Activated CD4-positive, alpha-beta T cell treated with anti-CD3 and anti-CD28 coated beads, Interleukin-2, amount 50 U/mL, for 48 hours (primary cell): ENCODE measurements around the gene YPEL1.
"Not testable (repeated sequence)": the region's sequence is repeated elsewhere in the genome, so short reads cannot be mapped to it uniquely, and the experiment has no call there.

Experiments
- DNase-seq, 2 experiments: peaks; one replicate each; pipeline ENCODE4 v3.0.0-alpha.2; 2020

The YPEL1 gene

GRCh38 chr22:21720191-21720859, 15.3 kb downstream of the YPEL1 start:
- not testable (repeated sequence) for DNase-seq

GRCh38 chr22:21719024-21719423, 16.6 kb downstream of the YPEL1 start:
- DNase-seq: no peak

GRCh38 chr22:21718499-21718898, 17.1 kb downstream of the YPEL1 start:
- DNase-seq: no peak

GRCh38 chr22:21716395-21717122, 19.0 kb downstream of the YPEL1 start:
- DNase-seq: not testable (repeated sequence)

GRCh38 chr22:21714786-21715185, 20.8 kb downstream of the YPEL1 start:
- no peak for DNase-seq

- DNase-seq: no peak
Observed at GRCh38 chr22:21714059-21714770, 21.4 kb downstream of the YPEL1 start.

- DNase-seq: no peak
Observed at GRCh38 chr22:21713428-21714058, 22.1 kb downstream of the YPEL1 start.

GRCh38 chr22:21712751-21713427, 22.7 kb downstream of the YPEL1 start:
- DNase-seq: peak; percentile 59 to 68

- no peak for DNase-seq
Observed at GRCh38 chr22:21711851-21712250, 23.7 kb downstream of the YPEL1 start.

GRCh38 chr22:21710156-21710555, 25.4 kb downstream of the YPEL1 start:
- no peak for DNase-seq

GRCh38 chr22:21709688-21710087, 25.9 kb downstream of the YPEL1 start:
- DNase-seq: no peak

- no peak for DNase-seq
Observed at GRCh38 chr22:21708960-21709359, 26.6 kb downstream of the YPEL1 start.

- no peak for DNase-seq
Observed at GRCh38 chr22:21707677-21708076, 27.9 kb downstream of the YPEL1 start.

- DNase-seq: no peak
Observed at GRCh38 chr22:21703684-21704316, 31.8 kb downstream of the YPEL1 start.

- DNase-seq: no peak
Observed at GRCh38 chr22:21702700-21703683, 32.6 kb downstream of the YPEL1 start.

GRCh38 chr22:21702094-21702493, 33.5 kb downstream of the YPEL1 start:
- no peak for DNase-seq

- no peak for DNase-seq
Observed at GRCh38 chr22:21701384-21701971, 34.1 kb downstream of the YPEL1 start.

GRCh38 chr22:21700822-21701221, 34.8 kb downstream of the YPEL1 start:
- no peak for DNase-seq

GRCh38 chr22:21699643-21700042, 36.0 kb downstream of the YPEL1 start:
- no peak for DNase-seq
